HepG2 (cell line): ENCODE results near the gene VWA7. TPM values are rescaled to one million over a fixed set of nuclear protein-coding genes. Genes with fewer than 3 reads are reported as not detected.
A peak's percentile ranks its signal among the peaks of the same experiment; 100 is the strongest.

Source experiments
- GTF3A ChIP-seq: sonication (generic); formaldehyde crosslinking; conservative IDR thresholded peaks from 2 replicates; pipeline ENCODE4 v1.4.0; 2020; ENCODE audit warnings: mild to moderate bottlenecking, missing genetic modification reagents
- HNRNPL ChIP-seq: fragments of 200-400 bp; formaldehyde crosslinking; IDR thresholded peaks from 2 replicates; pipeline ENCODE4 v1.6.1; 2017; ENCODE audit warnings: mild to moderate bottlenecking, low read depth, low read length
- HOXA9 ChIP-seq: sonication (generic); formaldehyde crosslinking; IDR thresholded peaks from 2 replicates; pipeline ENCODE4 v1.8.1; 2022; ENCODE audit warnings: missing genetic modification reagents, mild to moderate bottlenecking, moderate library complexity, borderline replicate concordance
- HOXD1 ChIP-seq: sonication (generic); formaldehyde crosslinking; IDR thresholded peaks from 2 replicates; pipeline ENCODE4 v1.5.0; 2020; ENCODE audit warnings: missing genetic modification reagents
- MEF2D ChIP-seq: sonication (generic); formaldehyde crosslinking; IDR thresholded peaks from 2 replicates; pipeline ENCODE4 v1.5.1; 2020; ENCODE audit warnings: mild to moderate bottlenecking, missing genetic modification reagents
- SIN3A ChIP-seq: IDR thresholded peaks from 2 replicates; pipeline ENCODE4 v1.6.1; 2011; ENCODE audit warnings: low read depth, mild to moderate bottlenecking, control low read depth, low read length, borderline replicate concordance
- SMYD3 ChIP-seq: sonication (generic); formaldehyde crosslinking; IDR thresholded peaks from 2 replicates; pipeline ENCODE4 v1.8.1; 2023; ENCODE audit warnings: mild to moderate bottlenecking, missing genetic modification reagents
- ZC3H13 ChIP-seq: sonication (generic); formaldehyde crosslinking; IDR thresholded peaks from 2 replicates; pipeline ENCODE4 v1.8.1; 2023; ENCODE audit warnings: mild to moderate bottlenecking, missing genetic modification reagents, moderate library complexity
- ZNF274 ChIP-seq: sonication (generic); formaldehyde crosslinking; IDR thresholded peaks from 2 replicates; pipeline ENCODE4 v1.5.1; 2020; ENCODE audit warnings: mild to moderate bottlenecking, missing genetic modification reagents
- ZNF446 ChIP-seq: sonication (generic); formaldehyde crosslinking; IDR thresholded peaks from 2 replicates; pipeline ENCODE4 v1.5.0; 2020; ENCODE audit warnings: mild to moderate bottlenecking, missing genetic modification reagents
- ZNF549 ChIP-seq: sonication (generic); formaldehyde crosslinking; IDR thresholded peaks from 2 replicates; pipeline ENCODE4 v1.5.0; 2020; ENCODE audit warnings: missing genetic modification reagents
- ZNF772 ChIP-seq: sonication (generic); formaldehyde crosslinking; IDR thresholded peaks from 2 replicates; pipeline ENCODE4 v1.5.0; 2020; ENCODE audit warnings: mild to moderate bottlenecking, missing genetic modification reagents
- ZNF788 ChIP-seq: sonication (generic); formaldehyde crosslinking; IDR thresholded peaks from 2 replicates; pipeline ENCODE4 v1.5.0; 2020; ENCODE audit warnings: mild to moderate bottlenecking, missing genetic modification reagents, borderline replicate concordance
- ZSCAN30 ChIP-seq: sonication (generic); formaldehyde crosslinking; IDR thresholded peaks from 2 replicates; pipeline ENCODE4 v1.5.0; 2020; ENCODE audit warnings: mild to moderate bottlenecking, missing genetic modification reagents
- polyA plus RNA-seq, 8 experiments: library from polyadenylated mRNA; depleted of rRNA in 3 of 8; stranded (reverse) in 7 of 8; unstranded in 1 of 8; fragments of >200 nt; fragmentation: Illumina TruSeq in 4 of 8; extraction: Trizol in 4 of 8; gene quantifications; 2 replicates each; pipeline versions ENCODE4 v1.2.1 to v1.2.3, GENCODE V29; 2011 to 2016; ENCODE audit warnings: low read depth in 4 of 8, missing spikeins in 1 of 8, mixed read lengths in 1 of 8; ENCODE audit not compliant: insufficient read depth in 1 of 8
- total RNA-seq, 5 experiments: library from RNA; depleted of rRNA; stranded (reverse); fragments of >200 nt; fragmentation: Illumina TruSeq; extraction: Trizol; gene quantifications; 2 replicates each; pipeline ENCODE4 v1.2.3, GENCODE V29; 2016; ENCODE audit warnings: low read depth in 1 of 5
- TF ChIP-seq, protein P1 (sequence below): sonication (generic); formaldehyde crosslinking; IDR thresholded peaks from 2 replicates; pipeline ENCODE4 v1.8.0; 2022; ENCODE audit warnings: mild to moderate bottlenecking, missing genetic modification reagents; ENCODE audit not compliant: insufficient replicate concordance
- TF ChIP-seq, protein P2 (sequence below): sonication (generic); formaldehyde crosslinking; IDR thresholded peaks from 2 replicates; pipeline ENCODE4 v1.4.0; 2020; ENCODE audit warnings: mild to moderate bottlenecking, low read depth, missing genetic modification reagents
- TF ChIP-seq, protein P3 (sequence below): sonication (generic); formaldehyde crosslinking; IDR thresholded peaks from 2 replicates; pipeline ENCODE4 v1.5.0; 2020; ENCODE audit warnings: mild to moderate bottlenecking, missing genetic modification reagents, borderline replicate concordance
- TF ChIP-seq, protein P4 (sequence below): sonication (generic); formaldehyde crosslinking; IDR thresholded peaks from 2 replicates; pipeline ENCODE4 v1.4.0; 2020; ENCODE audit warnings: mild to moderate bottlenecking, missing genetic modification reagents
- TF ChIP-seq, protein P5 (sequence below): sonication (generic); formaldehyde crosslinking; IDR thresholded peaks from 2 replicates; pipeline ENCODE4 v1.4.0; 2020; ENCODE audit warnings: missing genetic modification reagents
- TF ChIP-seq, protein P6 (sequence below): sonication (generic); formaldehyde crosslinking; IDR thresholded peaks from 2 replicates; pipeline ENCODE4 v1.4.0; 2020; ENCODE audit warnings: mild to moderate bottlenecking, missing genetic modification reagents

The VWA7 gene
- total and polyA plus RNA-seq, 2 of the 13 experiments (the other 11 are each of a cell fraction or from before 2014, with no cell fraction given): 0.86 to 3.3 TPM

DNA sequence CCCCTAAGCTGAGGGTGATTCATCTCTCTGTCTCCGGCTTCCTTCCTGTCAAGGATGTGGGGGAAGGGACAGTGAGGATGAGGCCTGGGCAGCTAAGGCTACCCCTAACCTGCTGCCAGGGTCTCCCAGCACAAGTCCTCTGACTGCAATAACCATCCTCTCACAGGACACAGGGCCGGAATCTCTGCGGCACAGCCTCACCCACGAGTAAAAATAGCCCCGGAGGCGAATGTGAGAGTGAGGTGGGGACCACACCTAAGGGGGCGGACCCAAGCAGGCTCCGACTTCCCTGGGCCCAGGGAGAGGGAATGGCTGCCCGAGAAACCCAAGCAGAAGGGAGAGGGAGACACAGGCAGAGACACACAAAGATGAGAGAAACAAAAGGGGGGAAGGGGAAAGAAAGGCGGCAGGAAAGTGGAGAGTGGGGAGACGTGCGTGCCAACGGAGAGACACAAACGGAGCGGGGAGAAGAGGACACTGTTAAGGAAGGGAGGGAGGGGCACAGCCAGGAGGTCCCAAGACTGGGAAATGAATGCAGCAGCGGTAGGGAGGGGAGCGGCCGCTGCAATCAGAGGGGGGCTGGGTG, 42.2 kb downstream of the VWA7 start (continued):
- TF ChIP-seq, protein P1, sequence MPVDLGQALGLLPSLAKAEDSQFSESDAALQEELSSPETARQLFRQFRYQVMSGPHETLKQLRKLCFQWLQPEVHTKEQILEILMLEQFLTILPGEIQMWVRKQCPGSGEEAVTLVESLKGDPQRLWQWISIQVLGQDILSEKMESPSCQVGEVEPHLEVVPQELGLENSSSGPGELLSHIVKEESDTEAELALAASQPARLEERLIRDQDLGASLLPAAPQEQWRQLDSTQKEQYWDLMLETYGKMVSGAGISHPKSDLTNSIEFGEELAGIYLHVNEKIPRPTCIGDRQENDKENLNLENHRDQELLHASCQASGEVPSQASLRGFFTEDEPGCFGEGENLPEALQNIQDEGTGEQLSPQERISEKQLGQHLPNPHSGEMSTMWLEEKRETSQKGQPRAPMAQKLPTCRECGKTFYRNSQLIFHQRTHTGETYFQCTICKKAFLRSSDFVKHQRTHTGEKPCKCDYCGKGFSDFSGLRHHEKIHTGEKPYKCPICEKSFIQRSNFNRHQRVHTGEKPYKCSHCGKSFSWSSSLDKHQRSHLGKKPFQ (CRISPR knock-in tag): peak; percentile 53
- no peak for TF ChIP-seq SMYD3
- no peak for TF ChIP-seq ZNF446
- TF ChIP-seq, protein P2, sequence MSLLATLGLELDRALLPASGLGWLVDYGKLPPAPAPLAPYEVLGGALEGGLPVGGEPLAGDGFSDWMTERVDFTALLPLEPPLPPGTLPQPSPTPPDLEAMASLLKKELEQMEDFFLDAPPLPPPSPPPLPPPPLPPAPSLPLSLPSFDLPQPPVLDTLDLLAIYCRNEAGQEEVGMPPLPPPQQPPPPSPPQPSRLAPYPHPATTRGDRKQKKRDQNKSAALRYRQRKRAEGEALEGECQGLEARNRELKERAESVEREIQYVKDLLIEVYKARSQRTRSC: no peak
- TF ChIP-seq, protein P3, sequence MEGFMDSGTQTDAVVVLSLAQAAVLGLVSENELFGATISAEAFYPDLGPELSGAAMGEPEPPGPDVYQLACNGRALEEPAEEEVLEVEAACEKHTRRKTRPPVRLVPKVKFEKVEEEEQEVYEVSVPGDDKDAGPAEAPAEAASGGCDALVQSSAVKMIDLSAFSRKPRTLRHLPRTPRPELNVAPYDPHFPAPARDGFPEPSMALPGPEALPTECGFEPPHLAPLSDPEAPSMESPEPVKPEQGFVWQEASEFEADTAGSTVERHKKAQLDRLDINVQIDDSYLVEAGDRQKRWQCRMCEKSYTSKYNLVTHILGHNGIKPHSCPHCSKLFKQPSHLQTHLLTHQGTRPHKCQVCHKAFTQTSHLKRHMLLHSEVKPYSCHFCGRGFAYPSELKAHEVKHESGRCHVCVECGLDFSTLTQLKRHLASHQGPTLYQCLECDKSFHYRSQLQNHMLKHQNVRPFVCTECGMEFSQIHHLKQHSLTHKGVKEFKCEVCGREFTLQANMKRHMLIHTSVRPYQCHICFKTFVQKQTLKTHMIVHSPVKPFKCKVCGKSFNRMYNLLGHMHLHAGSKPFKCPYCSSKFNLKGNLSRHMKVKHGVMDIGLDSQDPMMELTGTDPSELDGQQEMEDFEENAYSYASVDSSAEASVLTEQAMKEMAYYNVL (CRISPR knock-in tag): no peak
- TF ChIP-seq HOXD1 (CRISPR knock-in tag): no peak
- TF ChIP-seq HNRNPL: 0 out of 2 replicates have a peak, but pooled peaks have one; percentile 41
- TF ChIP-seq HOXA9 (CRISPR knock-in tag): 0 out of 2 replicates have a peak, but pooled peaks have one; percentile 43
- peak; percentile 69; the same call in 1 of the 2 replicates for TF ChIP-seq SIN3A
- TF ChIP-seq ZNF274 (CRISPR knock-in tag): peak; percentile 56; the same call in 1 of the 2 replicates
- no peak for TF ChIP-seq ZC3H13 (CRISPR knock-in tag)
- TF ChIP-seq MEF2D (CRISPR knock-in tag): peak; percentile 34; the same call in 1 of the 2 replicates
- no peak for TF ChIP-seq ZNF549 (CRISPR knock-in tag)
- TF ChIP-seq GTF3A (CRISPR knock-in tag): no peak
- TF ChIP-seq, protein P4, sequence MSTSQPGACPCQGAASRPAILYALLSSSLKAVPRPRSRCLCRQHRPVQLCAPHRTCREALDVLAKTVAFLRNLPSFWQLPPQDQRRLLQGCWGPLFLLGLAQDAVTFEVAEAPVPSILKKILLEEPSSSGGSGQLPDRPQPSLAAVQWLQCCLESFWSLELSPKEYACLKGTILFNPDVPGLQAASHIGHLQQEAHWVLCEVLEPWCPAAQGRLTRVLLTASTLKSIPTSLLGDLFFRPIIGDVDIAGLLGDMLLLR (CRISPR knock-in tag): no peak
- TF ChIP-seq, protein P5, sequence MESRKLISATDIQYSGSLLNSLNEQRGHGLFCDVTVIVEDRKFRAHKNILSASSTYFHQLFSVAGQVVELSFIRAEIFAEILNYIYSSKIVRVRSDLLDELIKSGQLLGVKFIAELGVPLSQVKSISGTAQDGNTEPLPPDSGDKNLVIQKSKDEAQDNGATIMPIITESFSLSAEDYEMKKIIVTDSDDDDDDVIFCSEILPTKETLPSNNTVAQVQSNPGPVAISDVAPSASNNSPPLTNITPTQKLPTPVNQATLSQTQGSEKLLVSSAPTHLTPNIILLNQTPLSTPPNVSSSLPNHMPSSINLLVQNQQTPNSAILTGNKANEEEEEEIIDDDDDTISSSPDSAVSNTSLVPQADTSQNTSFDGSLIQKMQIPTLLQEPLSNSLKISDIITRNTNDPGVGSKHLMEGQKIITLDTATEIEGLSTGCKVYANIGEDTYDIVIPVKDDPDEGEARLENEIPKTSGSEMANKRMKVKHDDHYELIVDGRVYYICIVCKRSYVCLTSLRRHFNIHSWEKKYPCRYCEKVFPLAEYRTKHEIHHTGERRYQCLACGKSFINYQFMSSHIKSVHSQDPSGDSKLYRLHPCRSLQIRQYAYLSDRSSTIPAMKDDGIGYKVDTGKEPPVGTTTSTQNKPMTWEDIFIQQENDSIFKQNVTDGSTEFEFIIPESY (CRISPR knock-in tag): 0 out of 2 replicates have a peak, but pooled peaks have one; percentile 16
- no peak for TF ChIP-seq ZNF772
- TF ChIP-seq, protein P6, sequence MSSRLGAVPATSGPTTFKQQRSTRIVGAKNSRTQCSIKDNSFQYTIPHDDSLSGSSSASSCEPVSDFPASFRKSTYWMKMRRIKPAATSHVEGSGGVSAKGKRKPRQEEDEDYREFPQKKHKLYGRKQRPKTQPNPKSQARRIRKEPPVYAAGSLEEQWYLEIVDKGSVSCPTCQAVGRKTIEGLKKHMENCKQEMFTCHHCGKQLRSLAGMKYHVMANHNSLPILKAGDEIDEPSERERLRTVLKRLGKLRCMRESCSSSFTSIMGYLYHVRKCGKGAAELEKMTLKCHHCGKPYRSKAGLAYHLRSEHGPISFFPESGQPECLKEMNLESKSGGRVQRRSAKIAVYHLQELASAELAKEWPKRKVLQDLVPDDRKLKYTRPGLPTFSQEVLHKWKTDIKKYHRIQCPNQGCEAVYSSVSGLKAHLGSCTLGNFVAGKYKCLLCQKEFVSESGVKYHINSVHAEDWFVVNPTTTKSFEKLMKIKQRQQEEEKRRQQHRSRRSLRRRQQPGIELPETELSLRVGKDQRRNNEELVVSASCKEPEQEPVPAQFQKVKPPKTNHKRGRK (CRISPR knock-in tag): peak; percentile 10; the same call in 1 of the 2 replicates
- peak; percentile 55; the same call in 1 of the 2 replicates for TF ChIP-seq ZNF788
- TF ChIP-seq ZSCAN30: no peak
